GM12801 (cell line): Measurements from ENCODE around the gene RBM24.

Experiments
- CTCF ChIP-seq: IDR thresholded peaks from one replicate; pipeline ENCODE4 v1.5.1; 2011; ENCODE audit warnings: control low read depth; ENCODE audit not compliant: insufficient read length; ENCODE audit errors: extremely low read depth

The RBM24 gene

GRCh38 chr6:17277256-17277655 lies 3.9 kb upstream of the RBM24 start:
- no peak for TF ChIP-seq CTCF

GRCh38 chr6:17278289-17279063 lies 2.7 kb upstream of the RBM24 start:
- TF ChIP-seq CTCF, result no peak

GRCh38 chr6:17280138-17280537 lies 1.0 kb upstream of the RBM24 start:
- no peak for TF ChIP-seq CTCF

GRCh38 chr6:17280552-17281090 lies 540 bp upstream of the RBM24 start:
- TF ChIP-seq CTCF, result no peak

- TF ChIP-seq CTCF, result no peak
Observed at GRCh38 chr6:17281497-17282481, 628 bp downstream of the RBM24 start.

GRCh38 chr6:17283074-17283473 lies 1.9 kb downstream of the RBM24 start:
- no peak for TF ChIP-seq CTCF

GRCh38 chr6:17289630-17290061 lies 8.5 kb downstream of the RBM24 start:
- no peak for TF ChIP-seq CTCF
